CD4-positive, alpha-beta T cell treated with Interleukin-17A for 1 hour (primary cell): ENCODE results near the gene SESN3.
A peak's percentile ranks its signal among the peaks of the same experiment; 100 is the strongest.
"Not testable (repeated sequence)": the region's sequence is repeated elsewhere in the genome, so short reads cannot be mapped to it uniquely, and the experiment has no call there.

Experiments
- DNase-seq: peaks from one replicate; pipeline ENCODE4 v3.0.0-alpha.2; 2020

Gene SESN3, protein sequence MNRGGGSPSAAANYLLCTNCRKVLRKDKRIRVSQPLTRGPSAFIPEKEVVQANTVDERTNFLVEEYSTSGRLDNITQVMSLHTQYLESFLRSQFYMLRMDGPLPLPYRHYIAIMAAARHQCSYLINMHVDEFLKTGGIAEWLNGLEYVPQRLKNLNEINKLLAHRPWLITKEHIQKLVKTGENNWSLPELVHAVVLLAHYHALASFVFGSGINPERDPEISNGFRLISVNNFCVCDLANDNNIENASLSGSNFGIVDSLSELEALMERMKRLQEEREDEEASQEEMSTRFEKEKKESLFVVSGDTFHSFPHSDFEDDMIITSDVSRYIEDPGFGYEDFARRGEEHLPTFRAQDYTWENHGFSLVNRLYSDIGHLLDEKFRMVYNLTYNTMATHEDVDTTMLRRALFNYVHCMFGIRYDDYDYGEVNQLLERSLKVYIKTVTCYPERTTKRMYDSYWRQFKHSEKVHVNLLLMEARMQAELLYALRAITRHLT

DNA sequence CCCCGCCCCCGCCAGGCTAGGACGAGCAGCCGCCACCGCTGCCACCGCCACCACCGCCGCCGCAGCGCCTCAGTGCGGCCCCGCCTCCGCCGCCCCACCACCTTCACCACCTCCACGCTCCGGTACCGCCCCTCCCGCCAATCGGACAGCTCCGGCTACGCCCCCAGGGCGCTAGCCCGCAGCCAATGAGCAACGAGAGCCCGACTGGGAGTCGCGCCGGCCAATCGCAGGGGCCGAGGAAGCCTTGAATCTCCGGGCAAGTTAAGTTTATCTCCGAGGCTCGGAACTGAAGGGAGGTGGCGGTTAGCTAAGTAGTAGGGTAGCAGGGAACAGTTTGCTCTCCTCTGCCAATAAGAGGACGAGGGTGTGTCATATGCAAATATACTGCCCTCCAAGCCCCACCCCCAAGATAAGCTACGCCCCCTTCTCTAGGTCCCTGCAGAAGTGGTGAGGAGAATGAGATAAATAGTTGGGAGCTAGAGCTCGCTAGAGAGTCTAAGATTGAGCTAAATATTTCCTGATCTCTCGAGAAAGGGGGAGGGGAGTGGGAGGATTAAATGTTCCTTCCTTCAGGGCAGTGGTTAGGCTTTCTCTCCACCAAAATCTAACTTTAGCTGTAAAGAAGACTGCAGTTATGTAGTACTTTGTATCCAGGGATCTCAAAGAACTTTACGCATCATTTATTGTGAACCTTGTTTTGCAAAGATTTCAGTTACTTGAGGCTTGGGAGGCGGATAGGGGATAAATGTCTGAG, at the start of gene SESN3:
SESN3 (minus strand) TSS at position 76 of the 754 bp plus-strand sequence. CDS start 342 bp downstream, outside the sequence.
- peak; percentile 99 for DNase-seq

DNA sequence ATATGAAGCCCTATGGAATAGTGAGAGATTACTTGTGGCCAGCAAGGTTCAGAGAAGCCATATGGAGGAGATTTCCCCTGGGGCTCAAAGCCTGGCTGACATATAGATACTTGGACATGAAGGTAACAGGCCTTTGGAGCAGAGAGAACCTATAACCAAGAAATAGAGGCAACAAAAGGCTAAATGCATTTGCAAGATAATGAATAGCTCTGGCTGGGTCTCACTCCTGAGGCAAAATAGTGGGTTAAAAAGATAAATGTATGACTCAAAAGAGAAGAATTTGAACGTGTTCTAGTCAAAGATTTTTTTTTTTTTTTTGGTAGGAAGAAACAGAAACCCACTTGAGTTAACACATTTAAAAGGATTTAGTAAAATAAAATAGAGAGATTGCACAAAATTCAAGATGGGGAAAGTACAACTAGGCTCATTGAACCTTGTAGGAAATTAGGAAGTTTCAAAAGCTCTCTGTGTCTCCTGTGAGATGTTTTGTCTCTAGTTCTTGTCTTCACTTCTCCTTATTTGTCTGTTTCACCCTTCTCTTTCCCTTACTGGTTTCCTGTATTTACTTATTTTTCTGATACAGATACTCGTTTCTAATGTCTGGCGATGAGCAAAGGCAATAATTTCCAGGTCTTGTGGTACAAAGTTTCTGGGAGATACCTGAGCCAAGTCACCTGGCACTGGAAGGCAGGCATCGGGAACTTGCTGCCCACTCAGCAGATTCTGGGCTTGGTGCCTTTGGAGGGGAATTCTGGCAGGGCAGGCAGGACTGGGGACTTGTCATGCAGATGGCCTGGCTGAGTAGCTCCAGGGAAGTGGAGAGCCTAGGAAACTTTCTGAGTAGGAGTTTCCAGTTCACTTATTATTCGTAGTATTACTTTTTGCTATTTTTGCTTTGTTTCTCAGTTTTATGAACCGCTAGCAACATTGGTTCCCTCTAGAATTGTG, 49.2 kb upstream of the SESN3 start:
- DNase-seq = no peak

DNA sequence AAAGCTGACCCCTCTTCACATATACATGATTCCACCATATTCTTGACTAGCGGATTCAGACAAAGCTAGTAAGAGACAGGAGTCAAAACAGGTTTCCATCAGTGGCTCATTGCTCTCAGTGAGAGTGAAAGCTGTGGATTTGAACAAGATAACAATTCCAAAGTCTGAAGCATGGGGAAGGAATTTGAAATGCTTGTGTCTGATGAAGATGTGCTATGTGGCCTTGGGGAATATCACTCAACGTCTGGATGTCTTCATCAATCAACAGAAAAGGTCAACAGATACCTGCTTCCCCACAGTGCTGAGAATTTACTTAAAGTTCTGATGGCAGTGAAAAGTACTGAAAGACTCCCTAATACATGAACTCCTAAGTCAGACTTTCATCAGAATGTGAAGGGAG, 46.9 kb upstream of the SESN3 start:
- DNase-seq = no peak

DNA sequence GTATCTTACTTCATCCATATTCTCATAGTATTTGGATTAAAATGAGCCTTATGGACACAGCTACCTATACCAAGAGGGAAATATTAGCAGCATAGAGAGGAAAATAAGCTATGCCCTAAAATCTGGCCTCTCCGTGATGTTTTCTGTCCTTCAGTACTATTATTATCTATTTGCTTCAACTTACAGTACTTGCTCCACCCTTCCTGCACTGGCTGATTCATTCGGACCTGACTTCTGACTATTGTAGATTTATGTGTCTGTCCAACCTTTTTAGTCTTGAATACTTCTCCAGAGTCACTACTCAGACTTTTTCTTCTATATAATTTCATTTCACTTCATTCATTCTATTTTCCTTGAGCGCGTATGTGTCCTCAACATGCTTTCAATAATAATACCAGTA, 45.1 kb upstream of the SESN3 start:
- no peak for DNase-seq

DNA sequence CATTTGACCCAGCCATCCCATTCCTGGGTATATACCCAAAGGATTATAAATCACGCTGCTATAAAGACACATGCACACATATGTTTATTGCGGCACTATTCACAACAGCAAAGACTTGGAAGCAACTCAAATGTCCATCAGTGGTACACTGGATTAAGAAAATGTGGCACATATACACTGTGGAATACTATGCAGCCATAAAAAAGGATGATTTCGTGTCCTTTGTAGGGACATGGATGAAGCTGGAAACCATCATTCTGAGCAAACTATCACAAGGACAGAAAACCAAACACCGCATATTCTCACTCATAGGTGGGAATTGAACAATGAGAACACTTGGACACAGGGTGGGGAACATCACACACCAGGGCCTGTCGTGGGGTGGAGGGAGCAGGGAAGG, 42.6 kb upstream of the SESN3 start:
- DNase-seq = not testable (repeated sequence)

DNA sequence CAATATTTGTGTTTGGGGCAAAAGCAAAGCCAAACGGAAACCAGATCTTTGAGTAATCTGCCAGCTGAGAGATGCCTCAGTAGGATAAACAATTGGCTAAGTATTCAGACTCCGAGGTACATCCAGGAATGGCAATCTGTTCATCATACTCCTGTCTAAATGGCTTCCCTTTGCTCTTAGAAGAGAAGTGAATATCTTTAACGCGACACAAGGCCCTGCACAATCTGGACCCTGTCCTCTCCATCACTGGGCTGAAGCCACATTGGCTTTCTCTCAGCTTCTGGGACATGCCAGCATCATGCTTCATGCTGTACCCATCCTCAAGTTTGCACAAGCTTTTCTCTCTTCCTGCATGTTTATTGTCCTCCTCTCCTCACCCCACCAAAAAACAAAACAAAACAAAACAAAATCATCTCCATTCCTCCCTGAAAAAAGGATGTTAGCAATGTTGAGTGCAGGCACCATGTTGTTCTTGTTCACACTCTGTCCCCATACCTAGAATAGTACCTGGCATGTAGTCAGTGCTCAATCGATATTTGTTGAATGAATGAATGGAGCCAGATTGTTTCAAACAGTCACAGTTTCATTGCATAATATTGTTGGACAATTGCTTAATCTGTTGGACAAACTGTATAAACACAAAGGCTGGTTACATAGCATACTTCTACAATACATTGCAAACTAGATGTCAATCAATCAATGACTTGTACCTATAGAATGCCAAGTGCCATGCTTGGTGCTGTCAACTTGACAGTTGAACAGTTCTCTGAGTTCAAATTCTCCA, 38.2 kb upstream of the SESN3 start:
- no peak for DNase-seq

DNA sequence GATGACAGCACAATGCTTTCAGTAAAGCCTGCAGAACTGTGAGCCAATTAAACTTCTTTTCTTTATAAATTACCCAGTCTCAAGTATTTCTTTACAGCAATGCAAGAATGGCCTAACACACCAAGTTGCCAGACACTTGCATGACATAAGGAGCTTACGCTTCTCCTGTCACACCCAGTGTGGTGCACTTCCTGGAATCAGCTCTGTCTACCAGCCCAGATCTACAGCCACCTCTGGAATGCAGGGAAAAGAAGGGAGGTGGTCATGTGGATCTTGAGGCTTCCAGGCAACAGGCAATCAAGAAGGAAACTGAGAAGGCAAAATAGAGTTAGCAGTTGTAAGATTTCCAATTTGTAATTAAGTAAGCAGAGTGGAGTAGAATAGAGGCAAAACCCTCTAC, 37.4 kb upstream of the SESN3 start:
- DNase-seq = no peak

DNA sequence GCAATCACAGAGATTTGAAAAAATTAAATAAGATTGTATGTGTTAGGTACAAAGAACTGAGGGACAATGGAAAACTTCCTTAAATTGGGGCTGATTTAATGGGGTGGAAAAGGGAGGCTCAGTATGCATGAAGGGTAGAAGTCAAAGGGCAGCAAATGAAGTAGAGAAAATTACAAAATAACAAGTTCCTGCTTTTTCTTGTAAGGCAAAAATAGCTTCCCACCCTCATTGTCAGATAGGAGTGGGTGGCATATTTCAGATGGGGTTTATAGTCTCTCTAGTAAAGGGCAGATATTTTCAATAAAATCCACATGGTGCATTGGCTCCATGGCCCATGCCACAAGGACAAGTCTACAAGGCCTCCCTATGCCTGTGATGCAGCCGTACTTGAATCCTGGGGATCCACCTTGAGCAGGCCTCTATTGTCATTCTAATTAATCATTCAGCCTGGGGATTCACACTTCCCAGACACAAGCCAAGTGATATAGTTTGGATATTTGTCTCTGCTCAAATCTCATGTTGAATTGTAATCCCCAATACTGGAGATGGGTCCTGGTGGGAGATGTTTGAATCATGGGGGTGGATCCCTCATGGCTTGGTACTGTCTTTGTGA, 36.7 kb upstream of the SESN3 start:
- DNase-seq = no peak

DNA sequence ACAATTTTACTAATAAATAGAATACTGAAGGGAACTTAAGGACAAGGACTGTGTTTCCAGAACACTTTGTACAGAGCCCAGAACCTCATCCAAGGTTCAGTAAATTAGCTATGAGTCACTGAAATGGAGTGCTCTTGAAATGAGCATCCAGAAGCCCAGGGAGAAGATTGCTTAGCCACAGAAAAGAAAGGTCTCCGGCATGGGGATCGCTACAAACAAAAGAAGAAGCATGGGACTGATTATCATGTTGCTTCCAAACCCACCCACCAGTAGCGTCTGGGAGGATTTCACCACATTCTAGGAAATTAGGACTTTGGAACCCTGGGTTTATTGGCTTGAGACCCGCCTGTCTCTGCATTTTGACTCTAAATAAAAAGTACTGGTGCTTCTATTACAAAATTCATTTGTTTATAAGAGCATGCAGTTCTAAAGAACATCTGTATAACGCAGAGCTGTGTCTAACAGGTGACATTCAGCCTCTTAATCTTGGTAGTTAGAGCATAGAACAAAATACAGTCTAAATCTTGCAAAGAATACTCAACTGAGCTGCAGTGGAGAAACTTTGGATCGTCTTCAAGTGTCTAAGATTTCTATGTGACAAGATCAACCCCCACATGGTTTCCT, 35.9 kb upstream of the SESN3 start:
- DNase-seq = no peak

DNA sequence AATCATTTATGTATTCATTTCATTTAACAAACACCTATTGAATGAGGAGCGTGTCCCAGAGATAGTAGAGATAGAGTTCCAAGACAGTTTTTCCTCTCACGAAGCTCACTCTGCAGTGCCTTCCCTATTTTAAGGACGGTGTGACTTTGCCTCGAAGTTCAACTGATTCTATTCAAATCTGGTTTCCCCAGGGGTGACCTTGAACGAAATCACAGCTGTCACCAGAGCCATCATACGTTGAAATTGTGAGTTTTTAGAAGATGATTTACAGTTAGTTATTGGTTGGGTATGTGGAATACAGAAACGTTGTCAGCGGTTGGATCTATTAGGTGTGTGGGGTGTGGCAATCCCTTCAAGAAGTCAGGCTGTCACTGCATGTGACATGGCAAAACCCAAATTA, 33.9 kb upstream of the SESN3 start:
- DNase-seq = no peak

DNA sequence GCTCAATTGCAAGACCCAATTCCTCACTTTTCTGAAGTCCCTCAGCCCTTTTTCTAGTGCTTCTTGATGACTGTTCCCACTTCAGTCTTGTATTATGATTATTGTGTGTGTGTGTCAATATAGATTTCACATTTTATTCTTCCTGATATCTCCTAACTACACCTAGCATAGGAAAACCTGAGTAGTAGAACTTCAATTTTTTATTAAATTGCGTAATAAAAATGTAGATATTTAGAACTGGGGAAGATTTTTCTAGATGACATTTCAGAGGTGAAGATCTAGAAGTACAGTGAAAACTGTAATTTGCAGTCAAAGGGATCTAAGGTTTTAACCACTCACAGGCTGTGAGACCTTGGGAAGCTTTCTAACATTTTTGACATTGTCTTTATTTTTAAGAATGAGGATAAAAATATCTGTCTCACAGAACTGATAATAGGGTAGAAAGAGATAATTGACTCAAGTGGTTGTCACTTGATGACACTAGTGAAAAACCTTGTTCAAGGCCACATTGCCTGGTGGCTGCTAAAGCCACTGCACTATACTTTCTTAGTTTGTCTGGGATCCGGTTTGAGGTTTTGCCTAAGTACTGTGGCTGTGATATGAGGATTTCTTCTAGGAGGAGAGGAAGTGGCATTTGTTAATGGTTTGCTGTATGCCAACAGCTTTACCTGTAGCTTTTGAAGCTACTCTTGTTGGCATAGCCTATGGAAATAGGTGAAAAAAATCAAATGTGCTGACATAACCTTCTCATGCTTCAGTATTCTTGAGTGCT, 32.2 kb upstream of the SESN3 start:
- no peak for DNase-seq

DNA sequence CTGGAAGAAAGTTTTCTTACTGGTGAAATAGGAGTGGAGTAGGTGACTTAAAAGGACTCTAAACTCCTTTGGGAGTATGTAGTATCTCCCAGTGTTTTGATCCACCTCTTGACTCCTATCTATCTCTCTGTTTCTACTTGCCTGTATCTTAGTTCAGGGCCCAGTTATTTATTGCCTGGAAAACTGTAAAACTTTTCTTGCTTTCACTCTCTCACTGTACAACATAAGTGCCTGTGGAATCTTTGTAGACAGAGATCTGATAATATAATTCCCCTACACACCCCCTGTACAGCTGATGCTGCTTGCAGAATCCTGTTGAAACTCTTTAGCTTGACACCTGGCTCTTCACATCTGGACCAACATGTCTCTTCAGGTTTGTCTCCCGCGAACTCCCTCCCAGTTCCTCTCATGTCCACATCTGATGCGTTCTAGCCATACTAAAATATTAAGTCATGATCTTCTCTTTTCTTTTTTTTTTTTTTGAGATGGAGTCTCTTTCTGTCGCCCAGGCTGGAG, 26.5 kb upstream of the SESN3 start:
- DNase-seq = no peak

DNA sequence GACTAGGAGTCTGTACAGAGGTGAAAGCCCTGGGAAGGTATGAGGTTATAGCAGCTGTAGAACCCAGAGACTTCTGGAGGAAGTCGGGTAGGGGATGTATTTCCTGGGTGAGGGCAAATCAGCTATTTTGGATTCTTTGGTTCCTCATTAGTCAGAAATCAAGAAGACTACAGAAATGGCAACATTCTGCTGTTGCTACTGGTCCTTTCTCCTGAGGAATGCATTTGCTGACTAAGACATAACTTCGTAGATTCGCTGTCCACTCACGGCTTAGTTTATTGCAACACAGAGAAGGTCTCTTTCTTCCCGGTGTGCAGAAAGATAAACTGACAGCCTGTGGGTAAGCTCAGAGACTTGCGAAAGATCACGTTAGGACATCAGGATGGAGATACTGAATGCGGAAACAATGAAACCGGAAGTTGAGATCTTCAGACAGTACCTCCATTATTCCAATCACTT, 25.3 kb upstream of the SESN3 start:
- peak; percentile 20 for DNase-seq

DNA sequence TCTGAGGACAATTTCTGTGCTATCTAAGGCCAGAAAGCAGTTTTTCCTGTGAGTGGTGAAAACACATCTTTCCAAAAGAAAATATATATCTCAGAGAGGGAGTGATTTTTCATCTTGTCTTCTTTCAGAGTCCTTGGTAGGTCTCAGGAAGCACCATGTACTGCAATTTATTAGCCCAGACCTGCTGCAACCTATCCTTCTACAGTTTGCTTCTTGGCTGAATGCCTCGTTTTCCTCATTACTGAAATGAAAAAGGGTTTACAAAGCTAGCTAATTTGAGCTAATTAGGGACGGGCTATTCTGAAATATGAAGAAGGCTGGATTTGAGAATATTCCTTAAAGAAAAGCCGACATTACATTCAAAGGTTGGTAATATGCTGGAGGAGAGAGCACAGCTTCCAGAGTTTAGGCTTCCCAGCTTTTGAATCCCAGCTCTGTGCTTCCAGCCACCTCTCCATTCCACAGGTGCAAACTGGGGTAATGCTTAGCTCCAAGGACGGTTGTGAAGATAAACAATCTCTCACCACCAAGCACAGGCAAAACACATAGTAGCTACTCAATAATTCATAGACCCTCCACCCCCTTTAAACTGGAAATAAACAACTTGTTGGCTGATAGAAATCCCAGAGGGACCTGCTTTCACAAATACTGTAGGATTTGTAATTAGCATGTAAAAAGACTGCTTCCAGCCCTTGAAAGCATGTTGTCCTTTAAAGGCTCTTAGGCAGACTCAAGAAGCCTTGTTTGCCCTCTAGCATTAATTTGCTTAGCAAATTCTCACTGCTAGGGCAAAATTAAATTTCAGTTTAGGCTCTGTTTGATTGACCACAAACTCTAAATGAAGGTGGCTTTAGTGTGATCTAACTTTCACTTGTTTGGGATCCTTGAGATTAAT, 24.5 kb upstream of the SESN3 start:
- no peak for DNase-seq

DNA sequence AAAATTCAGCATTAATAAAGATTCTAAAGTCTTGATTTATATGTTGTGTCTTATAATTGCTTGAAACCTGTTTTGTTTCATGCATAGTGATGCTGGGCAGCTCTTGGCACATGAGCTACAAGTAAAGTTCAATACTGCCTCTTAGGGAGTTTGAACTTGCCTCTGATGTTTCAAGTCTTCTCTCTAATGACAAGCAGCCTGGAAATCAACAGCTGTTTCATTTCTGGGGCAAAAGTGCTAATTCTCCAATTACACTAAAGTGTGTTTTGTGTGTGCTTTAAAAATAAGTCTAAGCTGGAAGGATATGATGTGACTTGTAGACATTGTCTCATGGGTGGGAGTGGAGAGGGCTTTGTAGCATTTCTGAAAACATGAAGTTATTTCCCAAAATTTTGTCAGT, 23.7 kb upstream of the SESN3 start:
- no peak for DNase-seq

DNA sequence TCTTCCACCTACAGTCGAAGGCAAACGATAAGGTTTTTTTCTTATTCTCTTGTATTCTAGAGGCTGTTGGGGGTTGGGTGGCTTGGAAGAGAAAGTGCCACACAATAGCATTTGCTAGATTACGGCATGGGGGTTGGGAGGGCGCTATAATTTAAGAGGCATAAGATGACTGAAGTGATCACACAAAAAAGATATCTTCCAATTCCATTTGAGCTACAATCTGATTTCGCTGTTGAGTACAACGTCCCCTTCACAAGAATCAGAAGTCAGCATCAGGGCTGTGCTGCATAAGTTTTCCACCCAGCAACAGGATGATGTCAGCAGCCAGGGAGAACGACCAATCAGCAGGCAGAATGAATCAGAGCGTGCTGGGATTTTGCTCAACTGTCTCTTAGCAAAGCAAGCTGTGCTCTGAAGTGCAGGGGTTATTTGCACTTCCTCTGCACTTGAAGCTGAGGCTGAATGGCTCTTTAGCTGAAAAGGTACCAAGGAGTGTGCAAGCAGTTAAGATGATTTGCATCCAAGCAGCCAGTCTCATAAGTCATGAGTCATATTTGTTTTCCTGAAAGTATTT, 23.2 kb upstream of the SESN3 start:
- DNase-seq = peak; percentile 90

DNA sequence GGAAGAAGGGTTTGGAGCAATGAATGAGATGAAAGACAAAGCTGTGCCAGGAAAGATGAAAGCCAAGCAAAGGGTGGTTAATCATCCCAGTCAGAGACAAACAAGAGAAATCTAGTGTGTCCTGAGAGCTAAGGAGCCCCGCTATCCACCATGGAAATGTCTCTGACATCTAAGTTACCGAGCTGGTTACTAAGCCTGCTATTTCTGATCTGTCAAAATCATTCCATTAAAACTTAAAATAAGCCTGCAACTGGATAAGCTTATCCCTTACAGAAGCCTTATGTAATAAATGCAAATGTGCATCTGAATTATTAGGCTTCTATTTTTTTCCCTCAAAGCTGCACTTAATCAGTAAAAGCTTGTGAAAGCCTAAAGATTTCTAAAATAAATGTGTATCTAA, 22.1 kb upstream of the SESN3 start:
- no peak for DNase-seq

DNA sequence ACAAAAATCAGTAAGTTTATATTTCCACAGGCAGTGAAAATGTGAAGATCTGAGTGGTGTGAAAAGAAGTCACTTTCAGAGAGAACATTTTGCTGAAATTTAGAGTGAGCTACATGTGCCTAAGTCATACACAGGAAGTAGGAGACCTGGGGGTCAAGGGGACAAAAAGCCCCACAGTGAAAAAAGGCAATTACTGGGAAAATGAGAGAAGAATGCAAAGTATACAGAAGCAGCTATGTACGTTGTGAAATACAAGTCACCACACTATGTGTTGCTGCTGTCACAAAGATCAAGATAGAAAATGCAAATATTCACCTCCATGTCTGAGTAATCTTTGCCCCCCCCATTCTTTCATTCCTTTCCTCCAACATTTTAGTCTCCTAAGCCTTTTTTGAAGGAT, 21.6 kb upstream of the SESN3 start:
- DNase-seq = no peak

DNA sequence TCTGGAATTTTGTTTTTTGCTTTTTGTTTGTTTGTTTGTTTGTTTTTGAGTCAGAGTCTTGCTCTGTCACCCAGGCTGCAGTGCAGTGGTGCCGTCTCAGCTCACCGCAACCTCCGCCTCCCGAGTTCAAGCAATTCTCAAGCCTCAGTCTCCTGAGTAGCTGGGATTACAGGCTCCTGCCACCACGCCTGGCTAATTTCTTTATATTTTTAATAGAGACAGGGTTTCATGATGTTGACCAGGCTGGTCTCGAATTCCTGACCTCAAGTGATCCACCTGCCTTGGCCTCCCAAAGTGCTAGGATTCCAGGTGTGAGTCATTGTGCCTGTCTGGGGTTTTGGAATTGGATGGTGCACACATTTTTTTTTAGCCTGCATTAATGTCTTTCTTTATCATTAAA, 20.9 kb upstream of the SESN3 start:
- DNase-seq = not testable (repeated sequence)
